Suprapubic skin (tissue), 4 donors: ENCODE results near the gene GULP1. TPM values are rescaled to one million over a fixed set of nuclear protein-coding genes. Genes with fewer than 3 reads are reported as not detected.
"Not testable (repeated sequence)": the region's sequence is repeated elsewhere in the genome, so short reads cannot be mapped to it uniquely, and the experiment has no call there.

Experiments
- DNase-seq, 2 donors: peaks; one replicate each; pipeline ENCODE4 v3.0.0-alpha.2; 2019; ENCODE audit warnings: low spot score in 2 of 2
- H3K27ac ChIP-seq: fragments of 200-600 bp; sonication (generic); one replicate; pipeline ENCODE4 v1.5.1; 2019
- H3K27me3 ChIP-seq: fragments of 200-600 bp; sonication (generic); one replicate; pipeline ENCODE4 v1.5.1; 2019
- H3K36me3 ChIP-seq: fragments of 200-600 bp; sonication (generic); one replicate; pipeline ENCODE4 v1.5.1; 2019
- H3K4me1 ChIP-seq: fragments of 200-600 bp; sonication (generic); one replicate; pipeline ENCODE4 v1.5.1; 2019
- H3K4me3 ChIP-seq: fragments of 200-600 bp; sonication (generic); one replicate; pipeline ENCODE4 v1.5.1; 2019; ENCODE audit warnings: mild to moderate bottlenecking
- H3K9me3 ChIP-seq: fragments of 200-600 bp; sonication (generic); one replicate; pipeline ENCODE4 v1.5.1; 2019
- CTCF ChIP-seq, 2 donors: fragments of 200-600 bp in 1 of 2; fragments of 450-650 bp in 1 of 2; sonication (generic) in 1 of 2; IDR thresholded peaks; one replicate each; pipeline ENCODE4 v1.5.1; 2016 to 2019; ENCODE audit warnings: antibody characterized with exemption in 2 of 2, mild to moderate bottlenecking in 1 of 2, moderate library complexity in 1 of 2
- EP300 ChIP-seq: sonication (generic); formaldehyde crosslinking; IDR thresholded peaks from one replicate; pipeline ENCODE4 v1.6.1; 2017; ENCODE audit warnings: antibody characterized with exemption
- POLR2A ChIP-seq, 2 donors: fragments of 450-650 bp; IDR thresholded peaks; one replicate each; pipeline ENCODE4 v1.6.1; 2017; ENCODE audit warnings: antibody characterized with exemption in 2 of 2, mild to moderate bottlenecking in 2 of 2, moderate library complexity in 2 of 2
- POLR2AphosphoS5 ChIP-seq, 3 donors: sonication (generic); formaldehyde crosslinking; IDR thresholded peaks; one replicate each; pipeline ENCODE4 v1.6.1; 2017; ENCODE audit warnings: antibody characterized with exemption in 3 of 3
- WGBS: methylation state at CpG from one replicate; pipeline ENCODE4 v1.1.5; 2018; 5-methylcytosine and 5-hydroxymethylcytosine counted together
- total RNA-seq, 4 donors: library from RNA; depleted of rRNA; stranded (reverse); fragments of >200 nt; gene quantifications; one replicate each; pipeline ENCODE4 v1.1.0, GENCODE V29; 2016

Gene GULP1
- total RNA-seq, 4 donors from 2014 or later: 14.3 to 21.3 (median 17.5) TPM

GRCh38 chr2:188292348-188293239 lies 920 bp downstream of the GULP1 start:
- peak in 1 of 3 donors; percentile 66 for TF ChIP-seq POLR2AphosphoS5 (IDR thresholded peaks at IDR 0.05)
- no peak for TF ChIP-seq POLR2A (IDR thresholded peaks at IDR 0.05)
- no peaks in the 10 kb centered on the region for H3K27me3 ChIP-seq
- peak; percentile 85 to 88 for DNase-seq
- no peaks in the 10 kb centered on the region for H3K36me3 ChIP-seq
- peak overlapping the region; percentile 91 for H3K27ac ChIP-seq
- no peaks in the 10 kb centered on the region for H3K9me3 ChIP-seq
- 1% methylated on average over 34 of the region's 54 CpGs for WGBS
- peak overlapping the region; percentile 86 for H3K4me3 ChIP-seq
- H3K4me1 ChIP-seq: peaks cover 38% of the 10 kb centered on the region

- peak overlapping the region; percentile 86 for H3K4me3 ChIP-seq
- no peaks in the 10 kb centered on the region for H3K9me3 ChIP-seq
- no peak for TF ChIP-seq POLR2A (IDR thresholded peaks at IDR 0.05)
- no peak for TF ChIP-seq CTCF (IDR thresholded peaks at IDR 0.05)
- TF ChIP-seq POLR2AphosphoS5 (IDR thresholded peaks at IDR 0.05): no peak
- TF ChIP-seq EP300: no peak
- no peaks in the 10 kb centered on the region for H3K27me3 ChIP-seq
- H3K36me3 ChIP-seq: no peaks in the 10 kb centered on the region
- H3K27ac ChIP-seq: peak overlapping the region; percentile 91
- 39% methylated on average over 10 of the region's 10 CpGs for WGBS
- H3K4me1 ChIP-seq: peaks cover 38% of the 10 kb centered on the region
- DNase-seq: peak; percentile 77 to 88
These were observed 2.1 kb downstream of the GULP1 start for GRCh38 chr2:188293601-188294351.

GRCh38 chr2:188294352-188294926 lies 2.8 kb downstream of the GULP1 start:
- WGBS: 46% methylated on average over 1 of the region's 1 CpG
- Histone ChIP-seq H3K4me1 (peaks cover 38% of the 10 kb centered on the region), H3K4me3 (peak overlapping the region; percentile 86), H3K27me3 (no peaks in the 10 kb centered on the region), H3K36me3 (no peaks in the 10 kb centered on the region), H3K9me3 (no peaks in the 10 kb centered on the region), H3K27ac (peak overlapping the region; percentile 91)
- TF ChIP-seq POLR2AphosphoS5 (IDR thresholded peaks at IDR 0.05) (no peak), EP300 (no peak), POLR2A (IDR thresholded peaks at IDR 0.05) (no peak), CTCF (IDR thresholded peaks at IDR 0.05) (no peak)
- no peak for DNase-seq

- 72% methylated on average over 3 of the region's 3 CpGs for WGBS
- no peak for TF ChIP-seq POLR2AphosphoS5 (IDR thresholded peaks at IDR 0.05)
- no peak for TF ChIP-seq POLR2A (IDR thresholded peaks at IDR 0.05)
- TF ChIP-seq CTCF (IDR thresholded peaks at IDR 0.05): no peak
- no peak for TF ChIP-seq EP300
- no peak for DNase-seq
- Histone ChIP-seq H3K4me1 (peaks cover 38% of the 10 kb centered on the region), H3K4me3 (no peak overlapping the region), H3K27me3 (no peaks in the 10 kb centered on the region), H3K9me3 (no peaks in the 10 kb centered on the region), H3K27ac (no peak overlapping the region), H3K36me3 (no peaks in the 10 kb centered on the region)
These were observed 3.5 kb downstream of the GULP1 start for GRCh38 chr2:188295067-188295685.

GRCh38 chr2:188297978-188298377 lies 6.3 kb downstream of the GULP1 start:
- Histone ChIP-seq H3K36me3 (no peaks in the 10 kb centered on the region), H3K27me3 (no peaks in the 10 kb centered on the region), H3K4me1 (peaks cover 23% of the 10 kb centered on the region), H3K4me3 (no peak overlapping the region), H3K27ac (no peak overlapping the region), H3K9me3 (no peaks in the 10 kb centered on the region)
- TF ChIP-seq POLR2AphosphoS5 (IDR thresholded peaks at IDR 0.05) (no peak), CTCF (IDR thresholded peaks at IDR 0.05) (no peak), EP300 (no peak), POLR2A (IDR thresholded peaks at IDR 0.05) (no peak)
- no peak for DNase-seq

- H3K27ac ChIP-seq, H3K9me3 ChIP-seq, DNase-seq, H3K27me3 ChIP-seq, H3K36me3 ChIP-seq, H3K4me3 ChIP-seq: not testable (repeated sequence)
- 92% methylated on average over 4 of the region's 4 CpGs for WGBS
- peaks cover 14% of the 10 kb centered on the region for H3K4me1 ChIP-seq
These were observed 7.3 kb downstream of the GULP1 start for GRCh38 chr2:188298937-188299371.
